Measurements from ENCODE around the gene NAV2.

DNA sequence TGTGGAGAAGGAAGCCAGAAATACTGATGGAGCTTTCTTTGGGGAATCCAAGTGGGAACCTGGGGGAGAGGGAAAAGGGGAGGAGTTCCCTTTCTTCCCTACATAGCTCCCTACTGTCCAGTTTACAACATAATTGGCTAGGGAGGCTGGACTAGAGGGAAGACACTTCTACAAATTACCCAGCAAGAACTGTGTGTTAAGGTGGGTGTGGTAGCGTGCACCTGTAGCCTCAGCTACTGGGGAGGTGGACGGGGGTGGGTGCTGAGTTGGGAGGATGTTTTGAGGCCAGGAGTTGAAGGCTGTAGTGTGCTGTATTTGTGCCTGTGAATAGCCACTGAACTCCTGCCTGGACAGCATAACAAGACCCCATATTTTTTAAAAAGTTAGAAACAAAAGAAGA lies 74.0 kb downstream of the NAV2 start:
- TF ChIP-seq POLR2A (IDR thresholded peaks at IDR 0.05) = no peak
- TF ChIP-seq, protein P1, sequence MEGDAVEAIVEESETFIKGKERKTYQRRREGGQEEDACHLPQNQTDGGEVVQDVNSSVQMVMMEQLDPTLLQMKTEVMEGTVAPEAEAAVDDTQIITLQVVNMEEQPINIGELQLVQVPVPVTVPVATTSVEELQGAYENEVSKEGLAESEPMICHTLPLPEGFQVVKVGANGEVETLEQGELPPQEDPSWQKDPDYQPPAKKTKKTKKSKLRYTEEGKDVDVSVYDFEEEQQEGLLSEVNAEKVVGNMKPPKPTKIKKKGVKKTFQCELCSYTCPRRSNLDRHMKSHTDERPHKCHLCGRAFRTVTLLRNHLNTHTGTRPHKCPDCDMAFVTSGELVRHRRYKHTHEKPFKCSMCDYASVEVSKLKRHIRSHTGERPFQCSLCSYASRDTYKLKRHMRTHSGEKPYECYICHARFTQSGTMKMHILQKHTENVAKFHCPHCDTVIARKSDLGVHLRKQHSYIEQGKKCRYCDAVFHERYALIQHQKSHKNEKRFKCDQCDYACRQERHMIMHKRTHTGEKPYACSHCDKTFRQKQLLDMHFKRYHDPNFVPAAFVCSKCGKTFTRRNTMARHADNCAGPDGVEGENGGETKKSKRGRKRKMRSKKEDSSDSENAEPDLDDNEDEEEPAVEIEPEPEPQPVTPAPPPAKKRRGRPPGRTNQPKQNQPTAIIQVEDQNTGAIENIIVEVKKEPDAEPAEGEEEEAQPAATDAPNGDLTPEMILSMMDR (IDR thresholded peaks at IDR 0.05 in 8 of 11, conservative IDR thresholded peaks at IDR 0.05 in 3 of 11) = no peak
- no peak for TF ChIP-seq POLR2AphosphoS5 (IDR thresholded peaks at IDR 0.05)
